ENCODE results near the gene COL4A6. TPM values are rescaled to one million over a fixed set of nuclear protein-coding genes. Genes with fewer than 3 reads are reported as not detected.

Gene COL4A6
- total RNA-seq, 1 experiment from 2014 or later: 2.4 TPM

GRCh38 chrX:108271397-108271787, 166.8 kb downstream of the COL4A6 start:
- no peaks in the 10 kb centered on the region for H3K79me2 ChIP-seq (ENCODE audit: insufficient read depth, low read length)
- ChIA-PET CTCF (no interaction called here), RAD21 (ENCODE audit: low non-redundant PET in 1 of 2, low total read pairs in 2 of 2, uncharacterized antibody in 2 of 2, unreplicated experiment in 2 of 2) (no interaction called here), POLR2A (no interaction called here)
- no peak overlapping the region for H3K27ac ChIP-seq (ENCODE audit: low read depth, low read length)
- no peak for TF ChIP-seq EZH2 (IDR thresholded peaks at IDR 0.05)
- TF ChIP-seq ELF1 (IDR thresholded peaks at IDR 0.05; ENCODE audit: borderline replicate concordance, low read depth): no peak
- no peak for TF ChIP-seq SRF (IDR thresholded peaks at IDR 0.05; ENCODE audit: low read depth)
- no peak for TF ChIP-seq SIN3A (IDR thresholded peaks at IDR 0.05; ENCODE audit: low read depth)
- no peak for TF ChIP-seq FOSL1 (IDR thresholded peaks at IDR 0.05; ENCODE audit: low read depth)
- no peak for TF ChIP-seq MAX (IDR thresholded peaks at IDR 0.05)
- TF ChIP-seq POLR2AphosphoS5 (IDR thresholded peaks at IDR 0.05; ENCODE audit: low read depth, low read length): no peak
- no peak for TF ChIP-seq ATF3 (IDR thresholded peaks at IDR 0.05)
- no peak for TF ChIP-seq ZFX (IDR thresholded peaks at IDR 0.05)
- no peak for TF ChIP-seq EGR1 (IDR thresholded peaks at IDR 0.05; ENCODE audit: low read depth)
- no peak for TF ChIP-seq EZH2phosphoT487 (IDR thresholded peaks at IDR 0.05; ENCODE audit: borderline replicate concordance)
- no peak for TF ChIP-seq CTCF (IDR thresholded peaks at IDR 0.05 in 2 of 3, conservative IDR thresholded peaks at IDR 0.05 in 1 of 3; ENCODE audit: borderline replicate concordance in 1 of 3, insufficient read depth in 1 of 3, low read depth in 2 of 3, low read length in 2 of 3)
- TF ChIP-seq JUND (IDR thresholded peaks at IDR 0.05): no peak
- no peak for TF ChIP-seq CEBPB (IDR thresholded peaks at IDR 0.05; ENCODE audit: low read depth)
- no peaks in the 10 kb centered on the region for H3K9me2 ChIP-seq (ENCODE audit: insufficient read depth)
- BruUV-seq (replicated peaks): no TSS peak
- no peaks in the 10 kb centered on the region for H3K27me3 ChIP-seq (ENCODE audit: insufficient read depth, low read length)
- no peak overlapping the region for H3K4me2 ChIP-seq (ENCODE audit: low read length)
- intact Hi-C loops (cut with micrococcal nuclease): no loop called here
- ATAC-seq: no peak
- H3K4me1 ChIP-seq (ENCODE audit: control insufficient read depth in 1 of 2, insufficient read depth in 2 of 2, low read length in 2 of 2): no peaks in the 10 kb centered on the region
- no peak overlapping the region for H3K9ac ChIP-seq (ENCODE audit: low read length)
- no peaks in the 10 kb centered on the region for H3K36me3 ChIP-seq (ENCODE audit: control insufficient read depth in 1 of 2, insufficient read depth in 2 of 2, low read length in 2 of 2)
- H2AFZ ChIP-seq (ENCODE audit: low read depth, low read length, poor library complexity, severe bottlenecking): no peak overlapping the region
- H3K4me3 ChIP-seq (replicated peaks in 1 of 2; ENCODE audit: low read depth in 1 of 2, low read length in 2 of 2): no peak overlapping the region
- no peaks in the 10 kb centered on the region for H3K9me3 ChIP-seq (ENCODE audit: control insufficient read depth in 1 of 2, insufficient read depth in 1 of 2, low read depth in 1 of 2, low read length in 2 of 2)
- no peak for DNase-seq (ENCODE audit: low read depth, low spot score)
- H4K20me1 ChIP-seq (ENCODE audit: insufficient read depth): no peaks in the 10 kb centered on the region
